ENCODE results near the gene CNTNAP5. TPM values are rescaled to one million over a fixed set of nuclear protein-coding genes. Genes with fewer than 3 reads are reported as not detected.

Gene CNTNAP5
- total and polyA plus RNA-seq, 2 of the 4 experiments (the other 2 are of a cell fraction): not detected

DNA sequence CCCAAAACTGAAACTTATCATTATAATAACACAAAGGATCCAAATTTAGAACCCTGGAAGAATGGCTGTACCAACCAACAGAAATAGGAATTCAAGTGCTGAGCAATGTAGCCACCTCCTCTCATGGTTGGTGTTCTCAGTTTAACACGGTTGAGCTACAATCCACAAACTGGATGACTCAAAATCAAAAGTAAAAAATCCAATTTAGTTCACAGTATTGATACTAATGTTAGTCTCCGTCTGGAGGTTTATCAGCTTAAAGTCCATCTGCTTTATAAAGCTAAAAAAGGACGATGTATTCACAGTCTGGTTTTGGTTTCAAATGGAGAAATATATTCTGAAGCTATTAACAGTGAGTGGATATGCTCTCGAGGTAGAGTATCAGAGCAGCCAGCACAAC, 40.5 kb downstream of the CNTNAP5 start:
- no peaks in the 10 kb centered on the region for H3K4me1 ChIP-seq (ENCODE audit: control insufficient read depth, insufficient read depth, low read length)

More for the DNA sequence above, 40.5 kb downstream of the CNTNAP5 start:
- ATAC-seq (ENCODE audit: low read depth): no peak
- Histone ChIP-seq H4K20me1 (ENCODE audit: insufficient read depth, low read length) (no peaks in the 10 kb centered on the region), H3K9me3 (ENCODE audit: control insufficient read depth, insufficient read depth, low read length) (peaks cover 13% of the 10 kb centered on the region), H3K4me3 (ENCODE audit: insufficient read depth, low read depth, low read length) (no peak overlapping the region), H2BK120ac (ENCODE audit: low read depth, low read length) (no peak overlapping the region), H3K9ac (ENCODE audit: low read depth, low read length) (no peak overlapping the region), H3K27ac (ENCODE audit: insufficient read depth, low read length) (no peak overlapping the region), H3K27me3 (ENCODE audit: control insufficient read depth, insufficient read depth, low read length) (no peaks in the 10 kb centered on the region), H4K8ac (ENCODE audit: low read depth in 2 of 2, low read length in 2 of 2) (no peak overlapping the region), H3K79me1 (ENCODE audit: low read depth in 1 of 2, low read length in 2 of 2) (no peaks in the 10 kb centered on the region), H4K91ac (ENCODE audit: insufficient read depth, low read depth, low read length) (no peak overlapping the region), H3K56ac (ENCODE audit: extremely low read depth, insufficient read depth, low read length) (no peak overlapping the region), H2AK5ac (ENCODE audit: low read depth, low read length) (no peak overlapping the region), H3K9me1 (ENCODE audit: insufficient read depth, low read length) (no peaks in the 10 kb centered on the region), H2BK20ac (ENCODE audit: low read depth, low read length) (no peak overlapping the region), H4K5ac (ENCODE audit: low read depth, low read length) (no peak overlapping the region), H3K23ac (ENCODE audit: low read depth, low read length) (no peak overlapping the region), H3K4ac (ENCODE audit: low read depth, low read length) (no peak overlapping the region), H2BK5ac (ENCODE audit: low read depth, low read length, poor library complexity, severe bottlenecking) (no peak overlapping the region), H3K18ac (ENCODE audit: low read depth, low read length) (no peak overlapping the region), H2BK15ac (ENCODE audit: low read depth, low read length) (no peak overlapping the region), H3K14ac (replicated peaks; ENCODE audit: low read depth, low read length) (no peak overlapping the region), H3K4me2 (ENCODE audit: low read depth, low read length) (no peak overlapping the region), H2AK9ac (replicated peaks; ENCODE audit: low read depth, low read length, poor library complexity) (no peak overlapping the region), H2AFZ (replicated peaks; ENCODE audit: low read length, poor library complexity) (no peak overlapping the region), H3K36me3 (ENCODE audit: control insufficient read depth, insufficient read depth, low read length) (no peaks in the 10 kb centered on the region)
- intact Hi-C loops (cut with micrococcal nuclease): no loop called here
- BruUV-seq (replicated peaks): no TSS peak
- ChIA-PET POLR2A (ENCODE audit: unreplicated experiment) (no interaction called here), CTCF (no interaction called here)
- no CpG with 5 or more reads among the region's 4 CpGs for WGBS, 2 experiments (ENCODE audit: extremely low coverage in 2 of 2, insufficient read length in 1 of 2)
- dilution Hi-C loops (cut with HindIII; ENCODE audit: low sequenced_read_pairs, unreplicated experiment): no loop called here
- in situ Hi-C loops (cut with MboI; ENCODE audit: low sequenced_read_pairs): no loop called here
- no peak for DNase-seq
- TF ChIP-seq RAD21 (IDR thresholded peaks at IDR 0.05; ENCODE audit: low read length) (no peak), USF2 (IDR thresholded peaks at IDR 0.05; ENCODE audit: low read depth, low read length) (no peak), RFX5 (IDR thresholded peaks at IDR 0.05; ENCODE audit: low read depth, low read length) (no peak), ELK1 (IDR thresholded peaks at IDR 0.05; ENCODE audit: borderline replicate concordance, low read depth, low read length) (no peak), MAFK (IDR thresholded peaks at IDR 0.05; ENCODE audit: low read depth, low read length) (no peak)

Data from IMR-90 (cell line).